Measurements from ENCODE around the gene PUS10.
"Not testable (repeated sequence)": the region's sequence is repeated elsewhere in the genome, so short reads cannot be mapped to it uniquely, and the experiment has no call there.

PUS10 gene

DNA sequence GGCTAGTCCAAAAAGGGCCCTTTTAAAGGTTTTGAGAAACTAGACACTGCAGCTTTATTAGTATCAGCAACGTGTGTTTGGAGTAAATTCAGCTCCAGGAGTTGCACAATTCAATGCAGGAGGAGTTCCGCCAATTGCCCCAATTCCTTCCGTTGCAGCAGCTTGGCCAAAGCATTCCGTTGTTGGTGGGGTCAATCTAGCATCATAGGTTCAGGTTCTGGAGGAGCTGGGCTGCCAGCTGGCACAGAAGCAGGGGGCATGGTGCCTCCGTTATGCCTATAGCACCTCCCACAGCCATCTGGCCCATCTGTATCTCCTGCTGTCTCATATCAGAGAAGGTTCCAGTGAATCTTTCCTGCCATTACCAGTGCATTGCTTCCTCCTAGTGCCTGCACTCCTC is 81.3 kb downstream of the PUS10 start:
- DNase-seq (ENCODE audit: low read depth): no peak
- H3K4me3 ChIP-seq (ENCODE audit: low read depth, low read length): no peak overlapping the region
- TF ChIP-seq, protein P1, sequence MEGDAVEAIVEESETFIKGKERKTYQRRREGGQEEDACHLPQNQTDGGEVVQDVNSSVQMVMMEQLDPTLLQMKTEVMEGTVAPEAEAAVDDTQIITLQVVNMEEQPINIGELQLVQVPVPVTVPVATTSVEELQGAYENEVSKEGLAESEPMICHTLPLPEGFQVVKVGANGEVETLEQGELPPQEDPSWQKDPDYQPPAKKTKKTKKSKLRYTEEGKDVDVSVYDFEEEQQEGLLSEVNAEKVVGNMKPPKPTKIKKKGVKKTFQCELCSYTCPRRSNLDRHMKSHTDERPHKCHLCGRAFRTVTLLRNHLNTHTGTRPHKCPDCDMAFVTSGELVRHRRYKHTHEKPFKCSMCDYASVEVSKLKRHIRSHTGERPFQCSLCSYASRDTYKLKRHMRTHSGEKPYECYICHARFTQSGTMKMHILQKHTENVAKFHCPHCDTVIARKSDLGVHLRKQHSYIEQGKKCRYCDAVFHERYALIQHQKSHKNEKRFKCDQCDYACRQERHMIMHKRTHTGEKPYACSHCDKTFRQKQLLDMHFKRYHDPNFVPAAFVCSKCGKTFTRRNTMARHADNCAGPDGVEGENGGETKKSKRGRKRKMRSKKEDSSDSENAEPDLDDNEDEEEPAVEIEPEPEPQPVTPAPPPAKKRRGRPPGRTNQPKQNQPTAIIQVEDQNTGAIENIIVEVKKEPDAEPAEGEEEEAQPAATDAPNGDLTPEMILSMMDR (IDR thresholded peaks at IDR 0.05; ENCODE audit: control insufficient read depth, extremely low read depth, insufficient read depth): no peak

DNA sequence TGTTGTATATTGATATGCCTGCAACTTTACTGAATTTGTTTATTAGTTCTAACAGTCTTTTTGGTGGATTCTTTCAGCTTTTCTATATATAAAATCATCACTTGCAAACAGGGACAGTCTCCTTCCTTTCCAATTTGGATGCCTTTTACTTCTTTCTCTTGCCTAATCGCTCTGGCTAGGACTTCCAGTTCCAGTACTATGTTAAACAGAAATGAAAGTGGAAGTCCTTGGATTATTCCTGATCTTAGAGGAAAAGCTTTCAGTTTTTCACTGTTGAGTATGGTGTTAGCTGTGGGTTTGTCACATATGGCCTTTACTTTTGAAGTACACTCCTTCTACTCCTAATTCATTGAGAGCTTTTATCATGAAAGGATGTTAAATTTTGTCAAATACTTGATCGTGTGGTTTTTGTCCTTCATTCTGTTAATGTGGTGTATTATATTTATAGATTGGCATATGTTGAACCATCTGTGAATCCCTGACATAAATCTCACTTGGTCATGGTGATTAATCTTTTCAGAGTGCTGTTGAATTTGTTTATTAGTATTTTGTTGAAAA is 83.8 kb downstream of the PUS10 start:
- no peak for DNase-seq (ENCODE audit: low read depth)
- no peak overlapping the region for H3K4me3 ChIP-seq (ENCODE audit: low read depth, low read length)
- TF ChIP-seq, protein P1 (IDR thresholded peaks at IDR 0.05; ENCODE audit: control insufficient read depth, extremely low read depth, insufficient read depth): no peak

DNA sequence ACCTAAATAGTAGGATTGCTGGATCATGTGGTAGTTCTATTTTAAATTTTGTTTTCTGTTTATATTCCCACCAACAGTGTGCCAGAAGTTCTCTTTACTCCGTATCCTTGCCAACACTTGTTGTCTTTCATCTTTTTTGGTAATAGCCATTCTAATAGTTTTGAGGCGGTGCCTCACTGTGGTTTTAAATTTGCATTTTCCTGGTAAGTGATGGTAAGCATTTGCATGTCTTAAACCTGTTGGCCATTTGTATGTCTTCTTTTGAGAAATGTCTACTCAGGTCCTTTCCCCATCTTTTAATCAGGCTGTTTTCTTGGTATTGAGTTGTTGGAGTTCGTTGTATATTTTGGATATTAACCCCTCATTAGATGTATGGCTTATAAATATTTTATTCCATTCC is 85.1 kb downstream of the PUS10 start:
- H3K4me3 ChIP-seq (ENCODE audit: low read depth, low read length): no peak overlapping the region
- DNase-seq (ENCODE audit: low read depth): no peak
- TF ChIP-seq, protein P1 (IDR thresholded peaks at IDR 0.05; ENCODE audit: control insufficient read depth, extremely low read depth, insufficient read depth): no peak

DNA sequence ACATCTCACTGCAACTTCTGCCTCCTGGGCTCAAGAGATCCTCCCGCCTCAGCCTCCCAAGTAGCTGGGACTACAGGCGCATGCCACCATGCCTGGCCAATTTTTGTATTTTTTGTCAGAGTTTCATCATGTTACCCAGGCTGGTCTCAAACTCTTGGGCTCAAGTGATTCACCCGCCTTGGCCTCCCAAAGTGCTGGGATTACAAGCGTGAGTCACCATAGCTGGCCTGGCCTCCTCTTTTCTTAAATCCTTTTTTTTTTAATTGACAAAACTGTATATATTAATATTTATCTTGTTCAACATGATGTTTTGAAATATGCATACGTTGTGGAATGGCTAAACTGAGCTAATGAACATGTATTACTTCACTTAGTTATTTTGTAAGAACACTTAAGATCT is 86.0 kb downstream of the PUS10 start:
- DNase-seq (ENCODE audit: low read depth); H3K4me3 ChIP-seq (ENCODE audit: low read depth, low read length): not testable (repeated sequence)

DNA sequence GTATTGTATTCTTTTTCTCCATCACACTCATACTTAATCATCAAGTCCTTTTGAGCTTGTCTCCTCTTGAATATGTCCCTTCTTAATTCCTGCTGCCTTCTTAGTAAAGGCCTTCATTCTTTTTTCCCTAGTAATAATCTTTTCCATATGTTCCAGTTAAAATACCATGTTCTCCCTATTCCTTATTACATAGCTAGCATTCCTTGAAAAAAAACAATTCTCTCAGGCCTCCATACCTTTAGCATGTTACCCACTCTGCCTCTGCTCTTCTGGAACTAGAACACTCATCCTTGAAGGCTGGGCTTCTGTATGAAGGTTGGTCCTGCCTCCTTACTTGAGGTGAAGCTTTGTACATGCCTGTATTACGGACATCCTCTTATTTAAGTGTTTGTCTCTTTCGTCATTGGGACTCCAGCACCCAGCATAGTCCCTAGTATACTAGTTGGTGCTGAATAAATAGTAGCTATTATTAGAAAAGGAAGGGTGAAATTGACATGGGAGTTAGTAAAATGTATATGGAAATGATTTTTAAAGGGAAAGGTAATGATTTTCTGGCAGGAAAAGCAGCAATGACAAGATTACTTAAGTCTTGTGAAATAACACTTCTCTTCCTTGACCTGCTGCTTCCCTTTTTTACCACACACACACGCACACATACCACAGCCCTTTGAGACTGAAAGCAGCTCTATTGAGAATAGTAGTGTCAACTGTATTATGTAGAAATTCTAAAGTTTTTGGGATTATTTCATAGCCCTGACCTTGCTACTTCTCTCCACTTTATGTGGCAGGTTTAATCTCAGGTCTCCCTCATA is 91.1 kb downstream of the PUS10 start:
- H3K4me3 ChIP-seq (ENCODE audit: low read depth, low read length): no peak overlapping the region
- DNase-seq (ENCODE audit: low read depth): no peak

DNA sequence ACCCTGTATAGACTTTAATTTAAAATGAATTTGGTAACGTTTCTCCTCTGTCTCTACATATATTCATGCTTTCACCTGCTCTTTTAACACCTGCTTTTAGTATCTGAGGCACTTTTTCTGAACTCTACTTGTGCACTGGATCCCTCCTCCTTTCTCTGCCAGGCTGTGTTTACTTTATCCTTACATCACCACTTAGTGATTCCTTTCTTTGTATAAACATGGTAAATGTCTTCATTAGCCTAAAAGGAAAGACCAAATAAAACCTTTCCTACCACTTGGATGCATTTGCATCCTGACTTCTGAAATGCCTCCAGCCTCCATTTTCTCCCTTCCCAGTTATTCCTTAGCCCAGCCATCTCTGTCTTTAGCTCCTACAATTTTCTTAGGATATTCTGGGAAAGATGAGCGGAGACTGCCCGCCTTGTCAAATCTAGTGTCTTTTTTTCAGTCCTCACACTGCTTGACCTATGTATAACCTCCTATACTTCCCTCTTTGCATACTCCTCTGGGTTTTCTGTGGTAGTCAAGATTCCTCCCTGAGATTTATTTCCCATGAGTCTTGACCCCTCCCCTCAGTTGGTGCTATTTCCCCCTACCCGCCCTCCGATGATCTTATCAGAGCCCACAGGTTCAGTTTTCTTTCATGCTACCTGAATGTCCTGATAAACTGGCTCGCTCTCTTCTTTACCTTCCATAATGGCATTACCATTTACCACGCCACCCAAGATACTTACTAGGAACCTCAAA is 91.9 kb downstream of the PUS10 start:
- no peak overlapping the region for H3K4me3 ChIP-seq (ENCODE audit: low read depth, low read length)
- peak; percentile 46 for DNase-seq (ENCODE audit: low read depth)

More for the DNA sequence above, 91.1 kb downstream of the PUS10 start:
- TF ChIP-seq, protein P1 (IDR thresholded peaks at IDR 0.05; ENCODE audit: control insufficient read depth, extremely low read depth, insufficient read depth): no peak

DNA sequence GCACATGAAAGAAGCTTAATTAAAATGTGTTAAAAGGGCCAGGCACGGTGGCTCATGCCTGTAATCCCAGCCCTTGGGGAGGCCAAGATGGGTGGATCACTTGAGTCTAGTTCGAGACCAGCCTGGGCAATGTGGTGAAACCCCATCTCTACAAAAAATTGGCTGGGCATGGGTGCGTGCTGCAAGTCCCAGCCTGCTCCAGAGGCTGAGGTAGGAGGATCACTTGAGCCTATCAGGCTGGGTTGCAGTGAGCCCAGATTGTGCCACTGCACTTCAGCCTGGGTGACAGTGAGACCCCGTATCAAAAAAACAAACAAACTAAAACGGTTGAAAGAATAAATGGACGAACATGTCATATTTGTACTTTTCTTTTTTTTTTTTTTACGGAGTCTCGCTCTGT is 110.7 kb downstream of the PUS10 start:
- DNase-seq (ENCODE audit: low read depth): no peak
- TF ChIP-seq, protein P1 (IDR thresholded peaks at IDR 0.05; ENCODE audit: control insufficient read depth, extremely low read depth, insufficient read depth): no peak
- no peak overlapping the region for H3K4me3 ChIP-seq (ENCODE audit: low read depth, low read length)

More for the DNA sequence above, 91.9 kb downstream of the PUS10 start:
- TF ChIP-seq, protein P1 (IDR thresholded peaks at IDR 0.05; ENCODE audit: control insufficient read depth, extremely low read depth, insufficient read depth): no peak

Data from LNCaP clone FGC (cell line).